GM04504 (cell line): ENCODE measurements around the gene TMEM181.
"Not testable (repeated sequence)": the region's sequence is repeated elsewhere in the genome, so short reads cannot be mapped to it uniquely, and the experiment has no call there.

ENCODE experiments used
- DNase-seq: peaks from one replicate; pipeline ENCODE4 v3.0.0-alpha.2; 2012; ENCODE audit warnings: low read depth

TMEM181 gene

DNA sequence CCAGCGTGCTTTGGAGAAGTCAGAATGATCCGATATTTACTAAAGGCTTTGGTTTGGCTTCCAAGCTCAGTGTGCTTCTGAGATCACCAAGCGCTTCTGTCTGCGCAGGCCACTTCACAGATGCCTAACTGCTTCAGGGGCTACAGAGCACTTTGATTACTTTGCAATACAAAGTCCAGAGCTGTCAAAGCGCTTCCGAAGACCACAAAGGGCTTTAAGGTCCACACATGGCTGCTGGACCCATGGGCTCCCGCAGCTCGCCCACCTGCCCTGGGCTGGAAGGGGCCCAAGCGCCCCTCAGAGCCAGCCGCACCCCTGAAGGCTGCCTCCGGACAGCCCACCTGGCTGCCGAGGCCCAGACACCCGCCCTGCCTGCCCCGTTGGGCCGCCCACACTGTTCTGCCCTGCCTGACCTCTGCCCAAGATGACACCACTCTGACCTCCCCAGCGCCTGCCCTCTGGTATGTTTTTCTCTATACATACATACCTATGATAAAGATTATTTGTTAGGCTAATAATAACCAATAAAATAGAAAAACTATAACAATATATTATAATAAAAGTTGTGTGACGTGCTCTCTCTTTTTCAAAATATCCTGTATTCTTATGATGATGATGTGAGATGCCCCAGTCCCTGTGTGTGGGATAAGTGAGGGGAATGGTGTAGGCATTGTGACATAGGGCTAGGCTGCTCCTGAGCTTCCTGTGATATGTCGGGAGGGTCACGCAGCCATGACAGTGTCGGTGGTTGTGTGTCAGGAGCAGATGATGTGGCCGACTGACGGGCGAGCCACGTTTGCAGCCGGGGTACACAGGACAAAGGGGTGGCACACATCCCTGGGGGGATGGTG lies 62.0 kb downstream of the TMEM181 start:
- no peak for DNase-seq

DNA sequence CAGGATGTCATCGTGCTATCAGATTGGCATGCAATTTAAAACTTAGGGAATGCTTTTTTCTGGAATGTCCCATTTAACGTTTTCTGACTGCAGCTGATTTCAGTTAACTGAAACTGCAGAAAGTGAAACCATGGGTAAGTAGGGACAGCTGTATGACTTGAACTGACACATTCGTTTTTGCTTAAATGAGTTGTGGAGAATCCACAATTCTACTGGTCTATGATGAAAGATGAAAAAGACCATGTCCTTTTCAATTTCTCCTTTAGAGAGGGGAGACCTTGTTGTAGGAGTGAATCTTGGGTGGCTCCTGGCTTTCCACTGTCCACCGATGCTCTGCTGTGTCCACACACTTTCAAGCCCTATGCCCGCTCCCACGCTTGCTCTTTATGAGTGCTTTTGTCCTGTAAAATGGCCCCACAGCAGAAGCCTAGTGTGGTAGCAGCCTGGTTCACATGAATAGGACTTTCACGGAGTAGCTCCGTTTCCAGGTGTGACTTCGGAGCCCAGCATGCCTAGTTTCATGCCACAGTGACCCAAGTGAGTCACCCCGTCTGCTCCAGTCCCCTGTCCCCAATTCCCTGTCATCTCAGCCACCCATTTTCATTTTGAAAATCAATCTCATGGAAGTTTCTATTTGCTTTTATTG lies 62.8 kb downstream of the TMEM181 start:
- DNase-seq, result no peak

DNA sequence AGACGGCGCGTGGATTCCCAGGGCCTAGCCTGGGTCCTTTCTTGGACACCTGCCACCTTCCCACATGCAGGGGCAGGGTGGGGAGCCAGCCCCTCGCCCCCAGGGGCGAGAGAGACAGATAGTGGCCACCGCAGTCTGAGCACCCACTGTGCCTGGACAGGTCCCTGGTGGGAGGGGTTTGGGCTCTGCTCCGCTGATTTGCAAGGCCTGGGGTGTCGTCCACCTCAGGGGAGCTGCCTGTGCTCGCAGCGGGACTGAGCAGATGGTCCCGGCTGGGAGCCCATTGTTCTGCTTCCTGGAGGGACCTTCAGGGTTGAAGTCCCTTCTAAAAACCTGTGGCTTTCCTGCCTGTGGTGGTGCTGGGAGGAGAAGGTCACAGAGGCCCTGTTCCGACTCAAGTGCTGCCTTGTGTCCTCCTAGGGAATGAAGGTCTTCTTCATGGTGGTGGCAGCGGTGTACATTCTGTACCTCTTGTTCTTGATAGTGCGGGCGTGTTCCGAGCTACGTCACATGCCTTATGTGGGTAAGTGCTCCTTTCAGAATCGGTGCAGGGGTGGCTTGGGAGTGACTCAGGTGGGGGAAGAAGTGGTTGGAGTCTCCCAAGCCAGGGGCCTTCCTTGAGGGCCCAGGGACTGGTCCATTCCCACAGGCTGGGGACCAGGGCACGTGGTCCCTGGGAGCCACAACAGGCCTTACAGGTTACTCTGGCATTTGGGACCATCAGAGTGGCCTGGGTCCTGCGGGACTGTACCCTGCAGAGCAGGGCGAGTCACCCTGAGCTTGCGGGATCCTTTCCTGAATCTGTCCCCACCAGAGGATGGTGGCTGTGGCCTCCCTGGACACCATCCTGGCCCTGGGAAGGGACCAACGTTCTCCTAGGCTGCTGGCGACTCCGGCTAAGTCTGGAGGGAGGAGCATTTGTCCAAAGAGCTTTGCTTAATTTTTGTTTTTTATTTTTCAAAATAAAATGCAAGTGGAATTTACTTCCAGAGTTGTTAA lies 65.1 kb downstream of the TMEM181 start:
- no peak for DNase-seq

DNA sequence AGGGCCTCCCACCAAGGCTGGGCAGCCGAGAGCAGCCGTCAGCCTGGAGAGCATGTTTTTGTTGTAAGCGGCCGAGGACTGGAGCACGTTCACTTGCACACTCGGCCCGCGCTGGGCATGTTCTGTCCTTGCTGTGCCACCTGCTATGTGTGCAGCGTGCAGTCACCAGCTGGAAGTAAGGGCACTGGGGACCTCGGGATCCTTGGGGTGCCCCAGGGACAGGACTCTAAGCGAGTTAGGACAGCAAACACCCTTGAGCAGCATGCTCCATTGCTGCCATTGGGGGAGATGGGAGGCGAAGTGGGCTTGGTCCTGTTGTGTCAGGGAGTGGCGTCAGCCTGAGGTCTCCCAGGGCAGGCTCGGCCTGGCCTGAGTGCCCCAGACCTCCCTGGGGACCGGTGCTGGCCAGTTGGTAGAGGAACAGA lies 66.0 kb downstream of the TMEM181 start:
- DNase-seq, result no peak

DNA sequence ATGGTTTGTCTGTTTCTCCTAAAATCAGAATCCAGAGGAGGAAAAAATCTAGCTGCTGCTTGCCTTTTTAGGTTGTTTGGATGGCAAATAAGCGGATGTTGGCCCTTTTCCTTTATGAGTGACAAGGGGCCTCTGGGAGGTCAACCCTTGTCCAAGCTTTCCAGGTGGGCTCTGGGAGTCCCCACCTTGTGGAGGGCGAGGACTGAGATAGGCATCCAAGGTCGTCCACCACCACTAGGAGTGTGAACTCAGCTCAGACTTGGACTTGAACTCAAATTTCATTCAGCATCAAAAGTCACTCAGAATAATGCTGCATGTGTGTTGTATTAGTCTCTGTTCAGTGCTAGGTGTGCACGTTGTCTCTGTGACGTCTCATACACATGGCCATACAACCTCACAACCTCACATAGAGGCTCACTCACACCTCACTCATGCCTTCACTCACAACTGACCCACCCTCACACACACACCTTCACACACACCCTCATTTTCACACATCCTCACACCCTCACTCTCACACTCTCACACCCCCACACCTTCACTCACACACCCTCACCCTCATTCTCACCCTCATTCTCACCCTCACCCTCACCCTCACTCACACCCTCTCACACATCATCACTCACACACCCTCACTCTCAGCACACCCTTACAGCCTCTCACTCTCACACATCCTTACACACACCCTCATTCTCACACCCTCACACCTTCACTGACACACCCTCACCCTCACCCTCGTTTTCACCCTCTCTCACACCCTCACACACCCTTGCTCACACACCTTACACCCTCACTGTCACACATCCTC lies 66.7 kb downstream of the TMEM181 start:
- DNase-seq, result no peak

DNA sequence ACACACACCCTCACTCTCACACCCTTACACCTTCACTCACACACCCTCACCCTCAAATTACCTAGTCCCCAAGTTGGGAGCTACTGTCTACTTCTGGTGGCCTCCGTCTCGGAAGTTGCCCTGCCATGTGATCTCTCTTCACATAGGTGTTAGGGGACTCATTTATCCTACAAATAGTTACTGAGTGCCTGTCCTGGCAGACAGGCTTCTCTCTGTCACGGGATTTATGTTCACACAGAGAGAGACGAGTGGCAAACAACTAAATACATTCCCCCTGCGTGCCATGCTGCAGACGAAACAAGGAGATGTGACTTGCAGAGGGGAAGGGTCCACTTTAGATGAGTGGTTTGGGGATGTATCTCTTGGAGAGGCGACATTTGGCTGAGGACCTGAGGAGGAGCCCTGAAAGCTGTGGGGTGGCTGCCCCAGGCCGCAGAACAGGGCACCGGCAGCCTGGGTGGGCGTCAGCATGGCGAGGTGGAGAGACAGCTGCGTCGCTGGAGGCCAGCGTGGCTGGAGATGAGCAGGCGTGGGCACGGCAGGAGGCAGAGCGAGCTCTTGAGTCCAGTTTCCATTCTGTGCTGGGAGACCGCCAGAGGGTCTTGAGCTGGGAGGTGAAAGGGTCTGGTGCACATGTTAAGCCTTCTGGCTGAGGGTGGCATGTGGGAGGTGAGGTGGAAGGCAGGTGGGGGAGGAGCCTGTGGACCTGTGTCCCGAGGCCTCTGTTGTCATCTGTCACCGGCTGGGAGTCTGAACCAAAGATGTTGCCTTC lies 67.5 kb downstream of the TMEM181 start:
- no peak for DNase-seq

DNA sequence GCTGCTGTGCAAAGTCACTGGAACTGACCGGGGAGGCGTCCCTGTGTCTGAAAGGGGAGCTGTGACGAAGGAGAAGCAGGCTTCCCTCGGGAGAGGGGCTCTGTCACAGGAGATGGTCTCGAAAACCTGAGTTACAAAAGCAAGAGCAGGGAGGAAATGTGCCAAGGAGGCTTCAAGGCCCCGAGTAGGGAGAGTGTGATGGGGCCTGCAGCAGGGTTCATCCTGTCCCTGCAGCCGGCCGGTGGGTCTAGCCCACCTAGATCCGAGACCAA lies 68.0 kb downstream of the TMEM181 start:
- DNase-seq, result no peak

DNA sequence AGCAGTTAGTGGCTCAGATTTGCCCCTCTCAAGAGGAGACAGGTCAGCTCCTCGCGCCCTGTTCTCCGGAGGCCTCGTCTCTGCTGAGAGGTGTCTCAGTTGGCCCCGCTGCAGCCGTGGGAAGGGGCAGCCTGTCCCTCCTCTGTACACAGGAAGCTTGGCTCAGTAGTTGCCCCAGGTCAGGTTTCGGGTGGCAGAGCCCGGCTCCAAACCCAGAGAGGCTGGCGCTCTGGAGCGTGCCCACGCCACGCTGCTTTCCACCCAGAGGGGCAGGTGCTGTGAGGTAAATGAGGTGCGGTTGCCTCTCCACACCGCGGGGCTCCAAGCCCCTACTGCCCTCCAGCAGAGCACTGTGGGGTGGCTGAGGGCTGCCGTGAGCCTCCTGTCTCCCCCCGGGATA lies 68.7 kb downstream of the TMEM181 start:
- DNase-seq, result no peak

DNA sequence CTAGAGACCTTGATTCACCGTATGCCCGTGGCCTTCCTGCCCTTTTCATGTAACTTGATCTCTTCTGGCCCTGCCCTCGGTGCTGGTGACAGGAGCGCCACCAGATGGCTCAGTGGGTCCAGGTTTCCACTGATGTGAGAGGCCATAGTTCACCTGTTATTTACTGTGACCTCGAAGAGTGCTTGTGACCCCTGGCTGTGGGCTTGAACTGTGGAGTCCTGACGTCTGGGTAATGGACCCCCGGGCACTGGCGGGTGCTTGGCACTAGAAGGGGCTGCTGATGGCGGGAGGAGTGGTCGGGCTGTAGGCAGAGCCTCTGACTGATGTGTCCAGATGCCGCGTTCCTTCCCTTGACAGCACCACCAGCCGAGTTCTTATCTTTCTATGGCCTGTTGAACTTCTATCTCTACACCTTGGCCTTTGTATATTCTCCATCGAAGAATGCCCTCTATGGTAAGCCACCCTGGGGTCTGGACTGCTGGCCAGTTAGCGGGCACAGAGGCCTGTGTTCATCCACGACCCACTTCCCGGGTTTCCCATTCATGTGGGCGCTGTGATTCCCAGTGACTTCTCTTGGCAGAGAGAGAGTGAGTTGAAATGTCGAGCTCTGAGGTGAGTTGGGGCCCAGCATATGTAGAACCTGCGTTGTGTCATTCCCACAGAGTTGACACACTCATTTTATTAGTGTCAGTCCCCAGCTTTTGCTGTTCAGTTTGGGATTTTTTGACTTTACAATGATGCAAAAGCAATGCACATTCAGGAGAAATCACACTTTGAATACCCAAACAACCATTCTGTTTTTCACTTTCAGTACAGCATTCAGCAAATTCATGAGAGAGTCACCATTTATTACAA lies 69.7 kb downstream of the TMEM181 start:
- DNase-seq, result no peak

DNA sequence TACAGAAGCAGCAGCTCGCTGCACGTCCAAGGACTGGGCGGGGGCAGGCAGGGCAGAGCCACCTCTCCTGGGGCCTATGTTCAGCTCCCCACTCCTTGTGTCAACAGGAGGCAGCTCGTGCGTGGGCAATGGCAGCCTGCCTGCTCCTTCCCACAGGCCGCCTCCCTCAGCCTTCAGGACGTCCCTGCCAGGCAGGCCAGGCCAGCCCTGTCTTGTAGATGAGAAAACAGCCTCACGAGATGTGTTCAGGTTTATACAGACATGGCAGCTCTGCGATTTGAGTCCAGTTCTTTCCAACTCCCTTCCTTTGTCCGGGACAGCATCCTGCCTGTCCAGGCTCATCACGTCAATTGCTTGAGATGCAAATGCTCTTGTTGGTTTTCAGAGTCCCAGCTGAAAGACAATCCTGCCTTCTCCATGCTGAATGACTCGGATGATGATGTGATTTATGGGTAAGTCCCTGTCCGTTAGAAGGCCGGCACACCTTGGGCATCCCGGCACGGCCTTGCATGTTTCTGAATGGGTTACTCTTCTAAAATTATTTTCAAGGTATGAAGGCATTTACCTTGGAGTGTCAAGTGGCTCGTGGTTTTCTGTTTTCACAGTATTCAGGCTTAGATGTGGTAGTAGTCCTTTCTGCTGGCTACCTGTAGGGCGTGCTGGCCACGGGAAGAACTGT lies 71.2 kb downstream of the TMEM181 start:
- no peak for DNase-seq

DNA sequence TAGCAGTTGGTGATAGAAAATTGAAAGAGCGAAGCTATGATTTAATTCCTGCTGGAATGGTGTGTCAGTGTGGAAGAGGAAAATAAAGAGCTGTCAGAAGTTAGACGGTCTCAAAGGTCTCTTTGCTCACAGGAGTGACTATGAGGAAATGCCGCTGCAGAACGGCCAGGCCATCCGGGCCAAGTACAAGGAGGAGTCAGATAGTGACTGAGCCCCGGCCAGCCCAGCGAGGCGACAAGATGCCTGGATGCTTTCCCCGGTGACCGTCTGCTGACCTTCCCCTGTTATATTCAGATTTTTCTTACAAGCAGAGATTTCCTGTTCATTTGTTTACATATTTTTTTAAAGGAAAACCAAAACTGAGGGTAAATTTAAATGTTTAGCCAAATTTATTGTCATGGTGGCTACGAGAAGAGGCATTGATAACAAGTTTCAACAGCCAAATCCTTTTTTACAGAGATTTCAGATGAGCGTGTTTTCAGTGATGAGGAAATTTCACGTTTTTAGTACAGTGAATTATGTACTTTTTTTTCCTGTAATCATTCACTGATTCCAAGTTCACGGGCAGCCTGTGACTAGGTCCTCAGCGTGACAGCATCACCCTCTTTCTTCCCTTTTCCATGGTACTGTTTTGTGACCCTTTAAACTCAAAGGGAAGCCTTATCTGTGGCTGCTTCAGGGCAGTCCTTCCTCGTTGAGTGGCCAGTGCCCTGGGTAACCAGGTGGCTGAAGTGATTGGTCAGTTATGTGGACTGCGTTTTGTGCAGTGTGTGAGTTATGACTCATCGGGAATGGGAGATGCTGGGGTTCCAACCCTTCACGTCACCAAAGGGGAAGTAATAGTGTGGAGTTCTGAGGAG lies 72.0 kb downstream of the TMEM181 start:
- DNase-seq, result no peak

DNA sequence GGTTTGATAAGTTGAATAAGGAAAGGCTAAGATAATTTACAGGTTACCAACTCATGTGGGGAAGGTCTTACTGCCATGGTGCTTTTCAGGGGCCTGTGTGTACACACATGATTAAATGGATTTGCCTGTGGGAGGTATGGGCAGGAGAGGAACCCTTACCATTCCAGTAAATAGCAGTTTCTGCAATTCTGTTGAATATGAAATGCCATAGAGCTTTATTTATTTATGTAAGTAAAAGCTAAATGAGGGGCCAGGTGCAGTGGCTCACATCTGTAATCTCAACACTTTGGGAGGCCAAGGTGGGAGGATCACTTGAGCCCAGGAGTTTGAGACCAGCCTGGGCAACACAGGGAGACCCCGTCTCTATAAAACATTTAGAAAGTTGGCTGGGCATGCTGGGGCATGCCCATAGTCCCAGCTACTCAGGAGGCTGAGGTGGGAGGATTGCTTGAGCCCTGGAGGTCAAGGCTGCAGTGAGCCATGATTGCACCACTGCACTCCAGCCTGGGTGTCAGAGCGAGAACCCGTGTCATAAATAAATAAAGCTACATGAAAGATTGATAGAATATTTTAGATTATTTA lies 72.7 kb downstream of the TMEM181 start:
- DNase-seq, result not testable (repeated sequence)

DNA sequence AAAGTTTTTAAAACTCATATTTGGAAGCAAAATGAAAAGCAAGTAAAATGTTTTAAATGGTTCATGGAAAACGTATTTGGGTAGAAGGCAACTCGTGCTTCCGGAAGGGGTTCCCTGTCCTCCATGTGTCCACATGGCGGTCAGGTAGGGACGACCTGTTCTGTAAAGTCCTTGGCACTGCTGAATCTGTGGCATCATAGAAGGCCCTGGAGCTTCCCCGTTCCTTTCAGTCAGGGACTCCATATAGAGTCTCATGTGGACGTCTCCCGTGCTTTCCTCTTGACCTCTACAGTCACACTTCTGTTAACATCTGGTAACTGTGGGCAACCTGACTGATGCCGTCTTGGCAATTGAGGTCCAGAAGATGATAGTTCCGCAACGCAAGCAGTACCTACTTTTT lies 73.2 kb downstream of the TMEM181 start:
- no peak for DNase-seq

DNA sequence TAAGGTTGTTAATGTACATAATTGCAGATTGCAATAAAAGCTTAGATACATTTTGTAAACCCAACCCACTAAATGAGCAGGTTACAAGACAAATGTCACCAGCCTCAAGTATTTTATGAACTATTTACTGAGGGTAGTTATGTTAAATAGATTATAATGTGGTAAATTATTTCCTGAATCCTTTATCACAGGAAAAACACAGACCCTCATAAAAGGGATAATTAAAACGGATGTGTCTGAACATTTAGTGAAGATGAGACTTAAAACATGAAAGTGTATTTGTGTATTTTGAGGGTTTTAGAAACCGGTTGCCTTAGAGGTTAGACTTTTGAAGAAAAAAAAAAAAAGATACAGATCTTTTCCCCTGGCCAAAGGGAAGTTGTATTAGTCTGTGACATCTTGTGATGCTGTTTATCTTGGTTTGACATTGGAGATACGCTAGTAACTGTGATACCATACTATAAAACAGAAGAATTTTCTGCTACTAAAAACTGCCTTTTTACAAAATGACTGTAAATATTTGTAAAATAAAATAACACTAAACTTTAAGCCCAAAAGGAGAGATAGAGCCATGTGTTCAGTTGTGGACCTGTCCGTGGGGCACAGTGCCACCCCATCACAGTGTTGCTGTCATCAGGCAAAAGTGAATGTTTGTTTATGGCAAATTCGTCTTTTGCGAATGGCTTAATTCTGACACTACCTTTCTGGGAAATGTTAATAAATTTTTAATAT lies 75.0 kb downstream of the TMEM181 start:
- no peak for DNase-seq

DNA sequence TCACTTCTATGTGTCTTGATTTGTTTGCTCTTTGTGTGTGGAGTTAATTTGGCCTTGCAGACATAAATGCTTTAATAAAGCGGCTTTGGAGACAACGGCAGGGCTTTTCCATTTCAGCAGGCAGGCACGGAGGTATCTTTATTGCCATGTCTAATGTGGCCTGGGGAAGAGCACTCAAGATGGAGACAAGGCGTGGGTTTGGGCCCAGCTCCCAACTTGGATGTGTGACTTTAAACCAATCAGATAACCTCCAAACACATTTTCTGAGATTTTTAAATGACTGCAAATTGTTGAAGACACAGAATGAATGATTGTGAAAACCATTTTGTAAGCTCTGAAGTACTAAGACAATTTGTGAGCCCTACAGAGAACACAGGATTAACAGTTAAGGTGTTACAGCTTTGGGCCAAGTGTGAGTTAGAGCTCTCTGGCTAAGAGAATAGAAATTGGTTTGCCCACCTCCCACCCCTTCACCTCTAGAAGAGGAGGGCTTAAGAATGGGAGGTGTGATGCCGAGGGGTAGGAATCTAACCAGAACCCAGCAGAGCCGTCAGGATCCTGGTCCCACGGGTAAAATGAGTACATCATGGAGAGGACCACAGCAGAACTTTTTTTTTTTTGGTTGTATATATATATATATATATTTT lies 75.7 kb downstream of the TMEM181 start:
- no peak for DNase-seq

DNA sequence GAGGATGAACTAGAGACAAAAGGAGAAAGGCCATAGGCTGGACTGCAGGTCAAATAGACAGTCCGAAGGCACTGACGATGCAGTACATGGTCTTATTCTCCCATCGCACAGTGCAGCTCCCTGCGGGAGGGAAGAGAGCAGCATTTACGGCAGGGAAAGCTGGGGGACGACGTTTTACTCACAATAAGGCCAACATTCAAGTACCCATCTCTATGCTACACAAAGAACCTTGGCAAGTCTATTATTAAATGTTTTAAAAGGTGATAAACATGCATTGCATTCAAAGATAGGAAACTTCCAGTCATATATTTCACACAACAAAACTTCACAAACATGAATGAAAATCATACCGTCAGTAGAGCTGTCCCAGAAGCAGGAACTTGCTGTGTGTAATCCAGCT lies 76.9 kb downstream of the TMEM181 start:
- DNase-seq, result no peak

DNA sequence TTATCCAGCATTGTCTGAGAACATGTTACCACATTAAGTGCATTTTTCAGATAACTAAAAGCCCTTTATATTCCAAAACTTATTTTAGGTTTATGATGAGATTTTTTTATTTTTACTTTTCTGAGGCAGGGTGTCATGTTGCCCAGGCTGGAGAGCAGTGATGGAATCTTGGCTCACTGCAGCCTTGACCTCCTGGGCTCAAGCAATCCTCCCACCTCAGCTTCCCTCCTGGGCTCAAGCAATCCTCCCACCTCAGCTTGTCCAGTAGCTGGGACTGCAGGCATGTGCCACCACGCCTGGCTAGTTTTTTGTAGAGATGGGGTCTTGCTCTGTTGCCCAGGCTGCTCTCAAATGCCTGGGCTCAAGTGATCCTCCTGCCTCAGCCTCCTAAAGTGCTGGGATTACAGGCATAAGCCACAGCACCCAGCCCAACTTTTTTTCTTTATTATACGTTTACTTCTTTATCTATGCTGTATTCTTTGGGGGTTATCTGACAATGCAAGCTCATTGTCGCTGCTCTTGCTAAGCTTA lies 78.5 kb downstream of the TMEM181 start:
- no peak for DNase-seq
